ENCODE measurements around the gene ZNF292. TPM values are rescaled to one million over a fixed set of nuclear protein-coding genes. Genes with fewer than 3 reads are reported as not detected.
"Not testable (repeated sequence)": the region's sequence is repeated elsewhere in the genome, so short reads cannot be mapped to it uniquely, and the experiment has no call there.

The ZNF292 gene
- total and polyA plus RNA-seq, 2 donors (not counting 1 experiment from before 2014, with no cell fraction given), result 14.3 to 23.6 TPM

DNA sequence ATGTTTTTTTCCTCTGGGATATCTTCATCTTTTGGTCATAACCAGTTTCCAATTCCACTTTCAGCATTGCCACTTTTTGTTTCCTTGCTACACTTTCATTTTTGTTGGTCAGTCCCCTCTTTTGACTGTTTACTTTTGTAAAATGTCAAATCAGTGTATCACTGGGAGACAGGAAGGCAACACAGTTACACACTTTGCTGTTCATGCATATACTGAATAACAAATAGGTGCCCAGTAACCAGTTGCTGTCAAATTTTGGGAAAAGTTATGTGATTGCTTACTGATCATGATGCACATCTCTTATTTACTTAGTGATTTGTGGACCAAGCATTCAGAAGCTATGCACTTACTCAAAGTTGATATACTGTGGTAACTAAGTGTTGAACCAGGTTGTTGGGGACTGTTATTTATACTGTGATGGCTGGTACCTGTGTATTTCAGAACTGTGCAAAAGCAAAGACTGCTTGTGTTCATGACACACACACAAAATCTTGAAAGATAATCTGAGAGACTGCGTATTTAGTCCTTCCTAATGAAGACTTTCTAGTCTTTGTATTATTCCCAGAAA lies 41.0 kb downstream of the ZNF292 start:
- H3K27me3 ChIP-seq (ENCODE audit: control insufficient read depth, insufficient read depth, low read length), result no peaks in the 10 kb centered on the region
- no peaks in the 10 kb centered on the region for H3K4me1 ChIP-seq (ENCODE audit: control insufficient read depth, extremely low read depth, insufficient read depth, low read length)
- no peaks in the 10 kb centered on the region for H4K20me1 ChIP-seq (ENCODE audit: control insufficient read depth, extremely low read depth, insufficient read depth, low read length)
- no peaks in the 10 kb centered on the region for H3K9me3 ChIP-seq (ENCODE audit: control insufficient read depth, insufficient read depth, low read depth, low read length)
- no peak overlapping the region for H3K4me3 ChIP-seq (replicated peaks in 1 of 4; ENCODE audit: control extremely low read depth in 1 of 4, insufficient read depth in 1 of 4, low read depth in 3 of 4, low read length in 4 of 4)
- no peak overlapping the region for H3K9ac ChIP-seq (ENCODE audit: insufficient read depth, low read length)
- peaks cover 42% of the 10 kb centered on the region for H3K79me2 ChIP-seq (ENCODE audit: control insufficient read depth, insufficient read depth, low read length)
- H3K36me3 ChIP-seq (ENCODE audit: control insufficient read depth, insufficient read depth, low read length), result peaks cover 2% of the 10 kb centered on the region
- no peak overlapping the region for H3K4me2 ChIP-seq (ENCODE audit: extremely low read depth, insufficient read depth, low read length)
- peak in 1 of 2 donors; percentile 16 for DNase-seq (ENCODE audit: low read depth in 2 of 2)
- TF ChIP-seq, protein P1, sequence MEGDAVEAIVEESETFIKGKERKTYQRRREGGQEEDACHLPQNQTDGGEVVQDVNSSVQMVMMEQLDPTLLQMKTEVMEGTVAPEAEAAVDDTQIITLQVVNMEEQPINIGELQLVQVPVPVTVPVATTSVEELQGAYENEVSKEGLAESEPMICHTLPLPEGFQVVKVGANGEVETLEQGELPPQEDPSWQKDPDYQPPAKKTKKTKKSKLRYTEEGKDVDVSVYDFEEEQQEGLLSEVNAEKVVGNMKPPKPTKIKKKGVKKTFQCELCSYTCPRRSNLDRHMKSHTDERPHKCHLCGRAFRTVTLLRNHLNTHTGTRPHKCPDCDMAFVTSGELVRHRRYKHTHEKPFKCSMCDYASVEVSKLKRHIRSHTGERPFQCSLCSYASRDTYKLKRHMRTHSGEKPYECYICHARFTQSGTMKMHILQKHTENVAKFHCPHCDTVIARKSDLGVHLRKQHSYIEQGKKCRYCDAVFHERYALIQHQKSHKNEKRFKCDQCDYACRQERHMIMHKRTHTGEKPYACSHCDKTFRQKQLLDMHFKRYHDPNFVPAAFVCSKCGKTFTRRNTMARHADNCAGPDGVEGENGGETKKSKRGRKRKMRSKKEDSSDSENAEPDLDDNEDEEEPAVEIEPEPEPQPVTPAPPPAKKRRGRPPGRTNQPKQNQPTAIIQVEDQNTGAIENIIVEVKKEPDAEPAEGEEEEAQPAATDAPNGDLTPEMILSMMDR (conservative IDR thresholded peaks at IDR 0.05 in 1 of 2, IDR thresholded peaks at IDR 0.05 in 1 of 2; ENCODE audit: low read depth in 1 of 2, low read length in 2 of 2), result no peak
- no peak for TF ChIP-seq EZH2 (IDR thresholded peaks at IDR 0.05; ENCODE audit: low read length, missing control alignments)
- no peak overlapping the region for H2AFZ ChIP-seq (ENCODE audit: low read length)
- no peak overlapping the region for H3K27ac ChIP-seq (ENCODE audit: insufficient read depth, low read length)

GRCh38 chr6:87197547-87197946 lies 42.2 kb downstream of the ZNF292 start:
- Histone ChIP-seq H3K9ac (ENCODE audit: insufficient read depth, low read length) (no peak overlapping the region), H3K4me3 (replicated peaks in 1 of 4; ENCODE audit: control extremely low read depth in 1 of 4, insufficient read depth in 1 of 4, low read depth in 3 of 4, low read length in 4 of 4) (no peak overlapping the region), H3K27me3 (ENCODE audit: control insufficient read depth, insufficient read depth, low read length) (no peaks in the 10 kb centered on the region), H3K4me2 (ENCODE audit: extremely low read depth, insufficient read depth, low read length) (no peak overlapping the region), H2AFZ (ENCODE audit: low read length) (no peak overlapping the region), H4K20me1 (ENCODE audit: control insufficient read depth, extremely low read depth, insufficient read depth, low read length) (no peaks in the 10 kb centered on the region), H3K27ac (ENCODE audit: insufficient read depth, low read length) (no peak overlapping the region), H3K9me3 (ENCODE audit: control insufficient read depth, insufficient read depth, low read depth, low read length) (no peaks in the 10 kb centered on the region), H3K4me1 (ENCODE audit: control insufficient read depth, extremely low read depth, insufficient read depth, low read length) (no peaks in the 10 kb centered on the region), H3K79me2 (ENCODE audit: control insufficient read depth, insufficient read depth, low read length) (peaks cover 47% of the 10 kb centered on the region), H3K36me3 (ENCODE audit: control insufficient read depth, insufficient read depth, low read length) (peaks cover 2% of the 10 kb centered on the region)
- no peak for DNase-seq (ENCODE audit: low read depth in 2 of 2)
- TF ChIP-seq, protein P1 (conservative IDR thresholded peaks at IDR 0.05 in 1 of 2, IDR thresholded peaks at IDR 0.05 in 1 of 2; ENCODE audit: low read depth in 1 of 2, low read length in 2 of 2), result no peak
- no peak for TF ChIP-seq EZH2 (IDR thresholded peaks at IDR 0.05; ENCODE audit: low read length, missing control alignments)

DNA sequence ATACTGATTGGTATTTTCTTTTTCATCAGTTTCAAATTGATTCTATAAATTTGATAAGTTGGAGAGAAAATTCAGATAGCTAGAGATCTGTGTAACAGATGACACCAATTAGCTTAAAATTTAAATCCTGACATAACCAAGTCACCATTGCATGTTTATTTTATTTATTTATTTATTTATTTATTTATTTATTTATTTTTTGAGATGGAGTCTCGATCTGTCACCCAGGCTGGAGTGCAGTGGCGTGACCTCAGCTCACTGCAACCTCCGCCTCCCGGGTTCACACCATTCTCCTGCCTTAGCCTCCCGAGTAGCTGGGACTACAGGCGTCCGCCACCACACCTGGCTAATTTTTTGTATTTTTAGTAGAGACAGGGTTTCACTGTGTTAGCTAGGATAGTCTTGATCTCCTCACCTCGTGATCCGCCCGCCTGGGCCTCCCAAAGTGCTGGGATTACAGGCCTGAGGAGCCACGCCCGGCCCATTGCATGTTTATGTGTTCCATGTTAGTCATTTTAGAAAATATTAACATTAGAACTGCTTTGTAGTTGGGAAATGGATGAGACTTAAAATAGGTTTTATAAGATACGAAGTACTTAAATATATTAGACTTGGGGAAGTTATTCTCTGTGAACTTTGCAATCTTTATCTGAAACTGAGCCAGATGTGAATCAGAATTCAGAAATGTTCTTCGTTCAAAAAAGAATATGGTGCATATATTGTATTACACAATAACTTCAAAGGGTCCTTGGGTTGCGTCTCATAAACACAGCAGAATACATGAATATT lies 42.9 kb downstream of the ZNF292 start:
- H3K36me3 ChIP-seq (ENCODE audit: control insufficient read depth, insufficient read depth, low read length); H3K9me3 ChIP-seq (ENCODE audit: control insufficient read depth, insufficient read depth, low read depth, low read length); H3K4me2 ChIP-seq (ENCODE audit: extremely low read depth, insufficient read depth, low read length); H4K20me1 ChIP-seq (ENCODE audit: control insufficient read depth, extremely low read depth, insufficient read depth, low read length); H3K27me3 ChIP-seq (ENCODE audit: control insufficient read depth, insufficient read depth, low read length); H3K4me1 ChIP-seq (ENCODE audit: control insufficient read depth, extremely low read depth, insufficient read depth, low read length); H3K4me3 ChIP-seq (replicated peaks in 1 of 4; ENCODE audit: control extremely low read depth in 1 of 4, insufficient read depth in 1 of 4, low read depth in 3 of 4, low read length in 4 of 4); H3K27ac ChIP-seq (ENCODE audit: insufficient read depth, low read length); H2AFZ ChIP-seq (ENCODE audit: low read length); H3K9ac ChIP-seq (ENCODE audit: insufficient read depth, low read length): not testable (repeated sequence)
- peak; percentile 5 to 85 for DNase-seq (ENCODE audit: low read depth in 2 of 2)
- peaks cover 45% of the 10 kb centered on the region for H3K79me2 ChIP-seq (ENCODE audit: control insufficient read depth, insufficient read depth, low read length)
